Uterus (tissue), 2 donors: ENCODE measurements around the gene ASPDH.

Source experiments
- CTCF ChIP-seq, 4 experiments: fragments of 200-600 bp in 2 of 4; fragments of 450-650 bp in 2 of 4; sonication (generic) in 2 of 4; IDR thresholded peaks; one replicate each; pipeline ENCODE4 v1.5.1; 2016 to 2019; ENCODE audit warnings: antibody characterized with exemption in 4 of 4, mild to moderate bottlenecking in 2 of 4, moderate library complexity in 1 of 4
- POLR2A ChIP-seq, 2 donors: fragments of 450-650 bp; IDR thresholded peaks; one replicate each; pipeline ENCODE4 v1.6.1; 2016; ENCODE audit warnings: antibody characterized with exemption in 2 of 2, mild to moderate bottlenecking in 1 of 2, moderate library complexity in 1 of 2

GRCh38 chr19:50495020-50495531 is 18.6 kb downstream of the ASPDH start:
- no peak for TF ChIP-seq CTCF (IDR thresholded peaks at IDR 0.05)
- TF ChIP-seq POLR2A (IDR thresholded peaks at IDR 0.05), result no peak
